H1 (cell line): Measurements from ENCODE around the gene ANXA9. TPM values are rescaled to one million over a fixed set of nuclear protein-coding genes. Genes with fewer than 3 reads are reported as not detected.

Experiments used
- CTCF ChIA-PET: fragments of 300-600 bp; sonication (Branson Sonifier 250); formaldehyde crosslinking; loops from one replicate; lab custom pipeline; 2021; ENCODE audit not compliant: partially characterized antibody; lab: Charles Lee
- POLR2A ChIA-PET: fragments of 300-600 bp; sonication (Branson Sonifier 250); formaldehyde crosslinking; loops from one replicate; lab custom pipeline; 2021; ENCODE audit warnings: inconsistent platforms; ENCODE audit not compliant: partially characterized antibody; lab: Charles Lee
- DNase-seq, 2 experiments: peaks; one replicate each; pipeline versions ENCODE4 v3.0.0 to v3.0.0-alpha.2; 2010 to 2022; ENCODE audit warnings: low spot score in 2 of 2, low read depth in 1 of 2, mixed read lengths in 1 of 2
- FAIRE-seq: peaks from 2 replicates; lab custom pipeline; 2011; peaks lifted over from hg19 to GRCh38; lab: Jason Lieb, UNC
- H2AFZ ChIP-seq: 2 replicates; pipeline ENCODE4 v1.8.1; 2012; ENCODE audit warnings: low read length, inconsistent platforms
- H2AK5ac ChIP-seq: 2 replicates; pipeline ENCODE4 v1.6.1; 2013; ENCODE audit warnings: low read depth, low read length
- H2BK120ac ChIP-seq: replicated peaks from 2 replicates; pipeline ENCODE3; 2013; ENCODE audit warnings: low read depth, low read length, inconsistent platforms
- H2BK12ac ChIP-seq: 2 replicates; pipeline ENCODE4 v1.6.1; 2013; ENCODE audit warnings: low read depth, low read length
- H2BK15ac ChIP-seq: 2 replicates; pipeline ENCODE4 v1.6.1; 2013; ENCODE audit warnings: low read length
- H2BK20ac ChIP-seq: 2 replicates; pipeline ENCODE4 v1.6.1; 2013; ENCODE audit warnings: low read length
- H2BK5ac ChIP-seq: 2 replicates; pipeline ENCODE4 v1.6.1; 2013; ENCODE audit warnings: low read depth, low read length
- H3K14ac ChIP-seq: 2 replicates; pipeline ENCODE4 v1.6.1; 2013; ENCODE audit warnings: inconsistent platforms; ENCODE audit not compliant: insufficient read length
- H3K18ac ChIP-seq: 2 replicates; pipeline ENCODE4 v1.6.1; 2013; ENCODE audit warnings: low read length; ENCODE audit errors: extremely low read depth
- H3K23ac ChIP-seq: 2 replicates; pipeline ENCODE4 v1.6.1; 2013; ENCODE audit warnings: inconsistent platforms; ENCODE audit not compliant: insufficient read length
- H3K23me2 ChIP-seq: 2 replicates; pipeline ENCODE4 v1.6.1; 2013; ENCODE audit warnings: low read depth, low read length
- H3K27ac ChIP-seq: 2 replicates; pipeline ENCODE4 v1.6.1; 2011; ENCODE audit warnings: low read depth, low read length, inconsistent platforms
- H3K27me3 ChIP-seq, 4 experiments: replicated peaks in 1 of 4; 1 replicate in 1 of 4; 2 replicates in 3 of 4; pipeline versions ENCODE4 v1.6.1 to v1.8.1; 2011 to 2013; ENCODE audit warnings: low read length in 3 of 4, mild to moderate bottlenecking in 3 of 4, inconsistent platforms in 2 of 4, mixed read lengths in 2 of 4, moderate library complexity in 1 of 4; ENCODE audit not compliant: control insufficient read depth in 3 of 4, insufficient read depth in 3 of 4; ENCODE audit errors: extremely low read depth in 1 of 4
- H3K36me3 ChIP-seq, 4 experiments: 2 replicates each; pipeline versions ENCODE4 v1.6.1 to v1.8.1; 2011 to 2013; ENCODE audit warnings: mild to moderate bottlenecking in 4 of 4, low read length in 3 of 4, moderate library complexity in 2 of 4, control low read depth in 1 of 4, inconsistent platforms in 1 of 4; ENCODE audit not compliant: insufficient read depth in 4 of 4, control insufficient read depth in 2 of 4
- H3K4ac ChIP-seq: replicated peaks from 2 replicates; pipeline ENCODE3; 2013; ENCODE audit warnings: low read length, low read depth, mixed read lengths, inconsistent platforms; ENCODE audit not compliant: insufficient read length
- H3K4me1 ChIP-seq, 4 experiments: replicated peaks in 1 of 4; 1 replicate in 1 of 4; 2 replicates in 3 of 4; pipeline versions ENCODE4 v1.6.1 to v1.8.1; 2011 to 2013; ENCODE audit warnings: low read length in 3 of 4, inconsistent platforms in 2 of 4, mixed read lengths in 1 of 4; ENCODE audit not compliant: insufficient read depth in 4 of 4, control insufficient read depth in 3 of 4
- H3K4me2 ChIP-seq, 2 experiments: 2 replicates each; pipeline versions ENCODE4 v1.6.1 to v1.8.1; 2011 to 2013; ENCODE audit warnings: low read depth in 2 of 2, low read length in 2 of 2, control low read depth in 1 of 2, inconsistent platforms in 1 of 2, mild to moderate bottlenecking in 1 of 2; ENCODE audit not compliant: insufficient read depth in 1 of 2
- H3K4me3 ChIP-seq, 4 experiments: fragments of 200-600, 300-600 bp in 1 of 4; sonication (generic), shearing (Covaris generic), sonication (Bioruptor Twin) in 1 of 4; 2 replicates each; pipeline versions ENCODE4 v1.5.1 to v1.8.1; 2011 to 2016; ENCODE audit warnings: low read length in 4 of 4, low read depth in 3 of 4, control low read depth in 2 of 4, inconsistent platforms in 2 of 4, mild to moderate bottlenecking in 2 of 4, mixed read lengths in 1 of 4, moderate library complexity in 1 of 4; ENCODE audit not compliant: insufficient read depth in 2 of 4; ENCODE audit errors: extremely low read depth in 1 of 4
- H3K56ac ChIP-seq: replicated peaks from 2 replicates; pipeline ENCODE3; 2013; ENCODE audit warnings: low read depth, mild to moderate bottlenecking, mixed read lengths, low read length, inconsistent platforms; ENCODE audit not compliant: insufficient read length
- H3K79me1 ChIP-seq: 2 replicates; pipeline ENCODE4 v1.6.1; 2013; ENCODE audit warnings: low read depth, low read length, control low read depth
- H3K79me2 ChIP-seq, 2 experiments: 2 replicates each; pipeline versions ENCODE4 v1.6.1 to v1.8.1; 2012 to 2013; ENCODE audit warnings: low read length in 2 of 2, mild to moderate bottlenecking in 2 of 2, inconsistent platforms in 1 of 2; ENCODE audit not compliant: insufficient read depth in 2 of 2, control insufficient read depth in 1 of 2
- H3K9ac ChIP-seq, 4 experiments: replicated peaks in 1 of 4; 1 replicate in 1 of 4; 2 replicates in 3 of 4; pipeline versions ENCODE4 v1.6.1 to v1.8.1; 2011 to 2013; ENCODE audit warnings: low read depth in 3 of 4, low read length in 3 of 4, control low read depth in 2 of 4, mild to moderate bottlenecking in 2 of 4, moderate library complexity in 2 of 4, inconsistent platforms in 1 of 4; ENCODE audit errors: extremely low read depth in 1 of 4
- H3K9me3 ChIP-seq, 2 experiments: 2 replicates each; pipeline versions ENCODE4 v1.6.1 to v1.8.1; 2012 to 2013; ENCODE audit warnings: mild to moderate bottlenecking in 2 of 2, moderate library complexity in 2 of 2, control low read depth in 1 of 2, inconsistent platforms in 1 of 2, low read depth in 1 of 2, low read length in 1 of 2, mixed read lengths in 1 of 2; ENCODE audit not compliant: insufficient read depth in 2 of 2
- H4K20me1 ChIP-seq, 2 experiments: replicated peaks in 1 of 2; 2 replicates each; pipeline versions ENCODE3 to v1.8.1; 2011 to 2013; ENCODE audit warnings: inconsistent platforms in 2 of 2, low read length in 2 of 2, mild to moderate bottlenecking in 1 of 2; ENCODE audit not compliant: insufficient read depth in 2 of 2, control insufficient read depth in 1 of 2
- H4K5ac ChIP-seq: 2 replicates; pipeline ENCODE4 v1.6.1; 2013; ENCODE audit warnings: low read length, low read depth, mixed read lengths, inconsistent platforms; ENCODE audit not compliant: insufficient read length
- H4K8ac ChIP-seq: 2 replicates; pipeline ENCODE4 v1.8.0; 2013; ENCODE audit warnings: mild to moderate bottlenecking, moderate library complexity, low read length, inconsistent platforms; ENCODE audit not compliant: insufficient read depth; ENCODE audit errors: extremely low read depth
- H4K91ac ChIP-seq: replicated peaks from 2 replicates; pipeline ENCODE3; 2013; ENCODE audit warnings: low read length, mixed read lengths, inconsistent platforms; ENCODE audit not compliant: insufficient read length
- ASH2L ChIP-seq: fragments of 200-600, 300-600 bp; sonication (generic); IDR thresholded peaks from one replicate; pipeline ENCODE4 v1.7.1; 2017; ENCODE audit warnings: low read length
- CBX8 ChIP-seq: fragments of 300-800, 300-1000 bp; sonication (generic); IDR thresholded peaks from 2 replicates; pipeline ENCODE4 v1.7.1; 2016; ENCODE audit warnings: low read depth, low read length, borderline replicate concordance
- CHD1 ChIP-seq: IDR thresholded peaks from 2 replicates; pipeline ENCODE4 v1.6.1; 2012; ENCODE audit warnings: low read depth, low read length, improper control_type of control experiment
- CHD2 ChIP-seq: IDR thresholded peaks from 2 replicates; pipeline ENCODE4 v1.6.1; 2012; ENCODE audit warnings: low read length, improper control_type of control experiment
- EP300 ChIP-seq, 2 experiments: IDR thresholded peaks; 1 replicate in 1 of 2; 2 replicates in 1 of 2; pipeline ENCODE4 v1.6.1; 2011 to 2012; ENCODE audit warnings: low read depth in 2 of 2, low read length in 2 of 2, mild to moderate bottlenecking in 2 of 2, borderline replicate concordance in 1 of 2, inconsistent platforms in 1 of 2, moderate library complexity in 1 of 2
- GTF2F1 ChIP-seq: IDR thresholded peaks from 2 replicates; pipeline ENCODE4 v1.6.1; 2012; ENCODE audit warnings: low read depth, low read length, improper control_type of control experiment, borderline replicate concordance
- POLR2AphosphoS5 ChIP-seq: IDR thresholded peaks from 2 replicates; pipeline ENCODE4 v1.6.1; 2011; ENCODE audit warnings: low read depth, low read length
- RFX5 ChIP-seq: IDR thresholded peaks from 2 replicates; pipeline ENCODE4 v1.6.1; 2011; ENCODE audit warnings: low read depth, low read length, improper control_type of control experiment, borderline replicate concordance
- RXRA ChIP-seq: IDR thresholded peaks from 2 replicates; pipeline ENCODE4 v1.6.1; 2011; ENCODE audit warnings: low read depth, mild to moderate bottlenecking, low read length, moderate library complexity; ENCODE audit not compliant: insufficient read depth
- SIRT6 ChIP-seq: IDR thresholded peaks from one replicate; pipeline ENCODE4 v1.7.1; 2012; ENCODE audit warnings: low read length, inconsistent platforms
- SIX5 ChIP-seq: IDR thresholded peaks from 2 replicates; pipeline ENCODE4 v1.6.1; 2011; ENCODE audit warnings: mild to moderate bottlenecking, low read depth, low read length
- SUZ12 ChIP-seq: fragments of 200-600 bp; sonication (generic); IDR thresholded peaks from 2 replicates; pipeline ENCODE4 v1.6.1; 2012; ENCODE audit warnings: mild to moderate bottlenecking, inconsistent platforms, low read length, moderate library complexity, mixed read lengths
- TAF1 ChIP-seq: IDR thresholded peaks from 2 replicates; pipeline ENCODE4 v1.6.1; 2011; ENCODE audit warnings: mild to moderate bottlenecking, low read depth, low read length
- TBP ChIP-seq: IDR thresholded peaks from 2 replicates; pipeline ENCODE4 v1.6.1; 2011; ENCODE audit warnings: low read depth, low read length, improper control_type of control experiment
- YY1 ChIP-seq: IDR thresholded peaks from 2 replicates; pipeline ENCODE4 v1.6.1; 2011; ENCODE audit warnings: low read depth, mild to moderate bottlenecking, low read length
- polyA plus RNA-seq, 7 experiments: library from polyadenylated mRNA; depleted of rRNA in 3 of 7; stranded (reverse) in 5 of 7; unstranded in 2 of 7; fragments of >200 nt in 5 of 7; fragments of 200-250 nt in 2 of 7; gene quantifications; 1 replicate in 5 of 7; 2 replicates in 1 of 7; 4 replicates in 1 of 7; pipeline versions ENCODE4 v1.2.1 to v1.2.3, GENCODE V29; 2011 to 2013; ENCODE audit warnings: missing spikeins in 2 of 7, mixed read lengths in 2 of 7
- total RNA-seq: library from RNA; stranded (reverse); fragmentation: NEBNext Ultra II Directional; extraction: Animal tissue kit (Norgen Biotek cat#: 25700); gene quantifications from 2 replicates; pipeline ENCODE4 v1.2.1, GENCODE V29; 2021

Gene ANXA9
- total and polyA plus RNA-seq, 2 of the 8 experiments (the other 6 are each of a cell fraction or from before 2014, with no cell fraction given): 1.8 to 3.5 TPM

DNA sequence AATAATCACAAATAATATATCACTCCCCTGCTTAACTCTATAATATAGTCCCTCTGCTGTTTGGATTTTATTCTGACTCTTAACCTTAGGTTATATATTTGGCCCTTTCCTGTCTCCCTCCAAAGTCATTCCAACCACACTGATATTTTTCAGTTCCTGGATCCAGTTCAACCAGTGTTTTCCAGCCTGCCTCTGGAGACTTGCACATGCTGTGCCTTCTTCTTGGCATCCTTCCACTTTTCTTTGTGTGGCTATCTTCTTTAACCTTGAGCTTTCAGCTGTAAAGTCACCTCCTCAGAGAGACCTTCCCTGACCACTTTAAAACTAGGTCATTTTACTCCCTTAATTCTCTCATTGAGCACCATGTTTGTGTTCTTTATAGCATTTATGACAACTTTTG, 26.8 kb upstream of the ANXA9 start:
- Histone ChIP-seq H2BK20ac (no peak overlapping the region), H3K4ac (no peak overlapping the region), H3K9ac (no peak overlapping the region), H3K56ac (no peak overlapping the region), H3K18ac (no peak overlapping the region), H2AFZ (no peak overlapping the region), H3K23me2 (no peaks in the 10 kb centered on the region), H4K91ac (no peak overlapping the region), H4K8ac (no peak overlapping the region), H3K36me3 (peaks cover 13 to 71% (median 44%) of the 10 kb centered on the region in 4 experiments; a peak in 7 of 8 replicates), H3K4me3 (no peak overlapping the region), H3K27me3 (no peaks in the 10 kb centered on the region), H2BK120ac (no peak overlapping the region), H2BK15ac (no peak overlapping the region), H3K79me1 (no peaks in the 10 kb centered on the region), H3K27ac (no peak overlapping the region), H3K4me2 (no peak overlapping the region), H2AK5ac (no peak overlapping the region), H4K20me1 (peaks cover 0 to 2% of the 10 kb centered on the region in 2 experiments), H3K14ac (no peak overlapping the region), H3K23ac (no peak overlapping the region), H2BK12ac (no peak overlapping the region), H3K79me2 (no peaks in the 10 kb centered on the region), H4K5ac (no peak overlapping the region), H3K9me3 (no peaks in the 10 kb centered on the region), H3K4me1 (no peaks in the 10 kb centered on the region), H2BK5ac (no peak overlapping the region)
- no peak for FAIRE-seq
- CTCF ChIA-PET: interaction anchor here (0.6 to 2.2 kb wide), 4 partner anchors 16 to 337 kb away, joined by 3 to 12 read pairs (median 3); no protein-coding TSS in a partner anchor
- POLR2A ChIA-PET: interaction anchor here (0.6 to 14.5 kb wide), 4 partner anchors 8 to 384 kb away, joined by 3 to 126 read pairs (median 10); partner anchors contain the start of gene ANXA9
- DNase-seq: no peak
- TF ChIP-seq RXRA (no peak), CBX8 (no peak), SIRT6 (no peak), TBP (no peak), YY1 (no peak), GTF2F1 (no peak), SUZ12 (no peak), CHD1 (no peak), ASH2L (no peak), POLR2AphosphoS5 (no peak), SIX5 (no peak), TAF1 (no peak), RFX5 (no peak), CHD2 (no peak), EP300 (IDR thresholded peaks at IDR 0.05; ENCODE audit: borderline replicate concordance in 1 of 2, low read depth in 2 of 2, low read length in 2 of 2) (no peak)
